NCI-H2196 treated with DMSO at 0.1 percent for 48 hours (cell line): Measurements from ENCODE around the gene VANGL2.

ENCODE experiments used
- DNase-seq: peaks from one replicate; lab custom pipeline; 2025; ENCODE audit not compliant: unreplicated experiment; lab: John Stamatoyannopoulos, UW

VANGL2 gene

GRCh38 chr1:160400223-160400645 lies at the start of gene VANGL2:
TSS of gene VANGL2 (plus strand) at chr1:160400564. CDS start at chr1:160415838, 15,274 bp downstream.
- peak; percentile 3 for DNase-seq

GRCh38 chr1:160351629-160352028 lies 48.7 kb upstream of the VANGL2 start:
- DNase-seq, result no peak

- no peak for DNase-seq
These were observed 47.8 kb upstream of the VANGL2 start for GRCh38 chr1:160352555-160352954.

- no peak for DNase-seq
These were observed 47.1 kb upstream of the VANGL2 start for GRCh38 chr1:160353223-160353622.

GRCh38 chr1:160354388-160354985 lies 45.9 kb upstream of the VANGL2 start:
- no peak for DNase-seq

GRCh38 chr1:160357286-160358002 lies 42.9 kb upstream of the VANGL2 start:
- no peak for DNase-seq

GRCh38 chr1:160358073-160358472 lies 42.3 kb upstream of the VANGL2 start:
- DNase-seq, result no peak

GRCh38 chr1:160359559-160360226 lies 40.7 kb upstream of the VANGL2 start:
- DNase-seq, result no peak

- no peak for DNase-seq
These were observed 40.1 kb upstream of the VANGL2 start for GRCh38 chr1:160360227-160360695.

- DNase-seq, result no peak
These were observed 39.2 kb upstream of the VANGL2 start for GRCh38 chr1:160361199-160361598.

- DNase-seq, result no peak
These were observed 38.6 kb upstream of the VANGL2 start for GRCh38 chr1:160361814-160362167.

GRCh38 chr1:160362168-160362957 lies 38.0 kb upstream of the VANGL2 start:
- no peak for DNase-seq

GRCh38 chr1:160363010-160363409 lies 37.4 kb upstream of the VANGL2 start:
- DNase-seq, result no peak

GRCh38 chr1:160363951-160364735 lies 36.2 kb upstream of the VANGL2 start:
- no peak for DNase-seq

- no peak for DNase-seq
These were observed 35.0 kb upstream of the VANGL2 start for GRCh38 chr1:160365325-160365724.

GRCh38 chr1:160366731-160367515 lies 33.4 kb upstream of the VANGL2 start, which contains the start of gene NHLH1:
TSS of gene NHLH1 (plus strand) at chr1:160367071. CDS start at chr1:160370732, 3,661 bp downstream.
- DNase-seq, result no peak

GRCh38 chr1:160367516-160367900 lies 32.9 kb upstream of the VANGL2 start:
- no peak for DNase-seq

GRCh38 chr1:160367934-160368923 lies 32.1 kb upstream of the VANGL2 start:
- DNase-seq, result no peak
